H9 (cell line): ENCODE results near the gene UBA1. TPM values are rescaled to one million over a fixed set of nuclear protein-coding genes. Genes with fewer than 3 reads are reported as not detected.

ENCODE experiments used
- DNase-seq: peaks from one replicate; pipeline ENCODE4 v3.0.0-alpha.2; 2017
- H2AFZ ChIP-seq: one replicate; pipeline ENCODE4 v1.6.1; 2013; ENCODE audit warnings: mild to moderate bottlenecking, low read length, control low read depth, moderate library complexity
- H2AK5ac ChIP-seq: 2 replicates; pipeline ENCODE4 v1.6.1; 2013; ENCODE audit warnings: low read length, control low read depth, mixed read lengths; ENCODE audit not compliant: insufficient read length
- H2BK120ac ChIP-seq: one replicate; pipeline ENCODE4 v1.6.1; 2013; ENCODE audit warnings: low read depth, mild to moderate bottlenecking, low read length, control low read depth, inconsistent platforms; ENCODE audit not compliant: poor library complexity, severe bottlenecking
- H2BK12ac ChIP-seq: 2 replicates; pipeline ENCODE4 v1.6.1; 2013; ENCODE audit warnings: low read length, control low read depth, mixed read lengths, low read depth; ENCODE audit not compliant: insufficient read length
- H2BK15ac ChIP-seq: 2 replicates; pipeline ENCODE4 v1.6.1; 2013; ENCODE audit warnings: low read depth, low read length, control low read depth
- H2BK20ac ChIP-seq: one replicate; pipeline ENCODE4 v1.6.1; 2013; ENCODE audit warnings: low read depth, mild to moderate bottlenecking, low read length, control low read depth, inconsistent platforms; ENCODE audit not compliant: poor library complexity, severe bottlenecking
- H2BK5ac ChIP-seq: 2 replicates; pipeline ENCODE4 v1.6.1; 2013; ENCODE audit warnings: low read length, control low read depth, mixed read lengths; ENCODE audit not compliant: insufficient read length
- H3K14ac ChIP-seq: 2 replicates; pipeline ENCODE4 v1.6.1; 2013; ENCODE audit warnings: low read length, control low read depth; ENCODE audit not compliant: insufficient read depth
- H3K18ac ChIP-seq: 2 replicates; pipeline ENCODE4 v1.6.1; 2013; ENCODE audit warnings: low read depth, mild to moderate bottlenecking, mixed read lengths, low read length, control low read depth; ENCODE audit not compliant: insufficient read length
- H3K23ac ChIP-seq: 2 replicates; pipeline ENCODE4 v1.6.1; 2013; ENCODE audit warnings: low read length, control low read depth, mixed read lengths, low read depth; ENCODE audit not compliant: insufficient read length
- H3K23me2 ChIP-seq: 2 replicates; pipeline ENCODE4 v1.6.1; 2013; ENCODE audit warnings: low read depth, mild to moderate bottlenecking, mixed read lengths, low read length, control low read depth; ENCODE audit not compliant: insufficient read length, poor library complexity, severe bottlenecking
- H3K27ac ChIP-seq: 2 replicates; pipeline ENCODE4 v1.5.1; 2013; ENCODE audit warnings: low read length, control low read depth, mixed read lengths, low read depth; ENCODE audit not compliant: insufficient read length
- H3K27me3 ChIP-seq: 2 replicates; pipeline ENCODE4 v1.6.1; 2013; ENCODE audit warnings: low read length, control low read depth, inconsistent platforms; ENCODE audit not compliant: insufficient read depth
- H3K4ac ChIP-seq: 2 replicates; pipeline ENCODE4 v1.6.1; 2013; ENCODE audit warnings: low read depth, mild to moderate bottlenecking, control low read depth, inconsistent platforms, low read length, moderate library complexity
- H3K4me1 ChIP-seq: 2 replicates; pipeline ENCODE4 v1.6.1; 2013; ENCODE audit warnings: low read length, control low read depth, inconsistent platforms; ENCODE audit not compliant: insufficient read depth
- H3K4me2 ChIP-seq: 2 replicates; pipeline ENCODE4 v1.6.1; 2013; ENCODE audit warnings: low read length, control low read depth, mixed read lengths; ENCODE audit not compliant: insufficient read length, insufficient read depth
- H3K56ac ChIP-seq: 2 replicates; pipeline ENCODE4 v1.6.1; 2013; ENCODE audit warnings: low read depth, mild to moderate bottlenecking, mixed read lengths, low read length, control low read depth; ENCODE audit not compliant: insufficient read length
- H3K79me1 ChIP-seq: 2 replicates; pipeline ENCODE4 v1.6.1; 2013; ENCODE audit warnings: low read depth, mild to moderate bottlenecking, moderate library complexity, low read length, control low read depth, inconsistent platforms; ENCODE audit not compliant: insufficient read depth, poor library complexity, severe bottlenecking
- H3K79me2 ChIP-seq: 2 replicates; pipeline ENCODE4 v1.6.1; 2013; ENCODE audit warnings: low read length, control low read depth, inconsistent platforms; ENCODE audit not compliant: insufficient read depth
- H3K9ac ChIP-seq: 2 replicates; pipeline ENCODE4 v1.6.1; 2013; ENCODE audit warnings: low read length, control low read depth, mixed read lengths; ENCODE audit not compliant: insufficient read length; ENCODE audit errors: extremely low read depth
- H3K9me3 ChIP-seq: one replicate; pipeline ENCODE4 v1.6.1; 2013; ENCODE audit warnings: low read depth, low read length, inconsistent platforms; ENCODE audit not compliant: control insufficient read depth
- H3T11ph ChIP-seq: one replicate; pipeline ENCODE4 v1.6.1; 2013; ENCODE audit warnings: mild to moderate bottlenecking, low read length, control low read depth, inconsistent platforms
- H4K20me1 ChIP-seq: one replicate; pipeline ENCODE4 v1.6.1; 2013; ENCODE audit not compliant: control insufficient read depth, insufficient read length, insufficient read depth
- H4K5ac ChIP-seq: 2 replicates; pipeline ENCODE4 v1.6.1; 2013; ENCODE audit warnings: low read depth, mild to moderate bottlenecking, mixed read lengths, low read length, control low read depth; ENCODE audit not compliant: insufficient read length
- H4K8ac ChIP-seq: replicated peaks from 2 replicates; pipeline ENCODE4 v1.6.1; 2013; ENCODE audit warnings: low read length, control low read depth, mixed read lengths, low read depth; ENCODE audit not compliant: insufficient read length
- H4K91ac ChIP-seq: 2 replicates; pipeline ENCODE4 v1.6.1; 2013; ENCODE audit warnings: low read depth, mild to moderate bottlenecking, moderate library complexity, mixed read lengths, low read length, control low read depth; ENCODE audit not compliant: insufficient read length
- H3K27ac Mint-ChIP-seq, 3 experiments: 2 replicates in 2 of 3; 3 replicates in 1 of 3; pipeline ENCODE4 v1.8.0; 2020 to 2021; ENCODE audit warnings: mixed read lengths in 3 of 3, mild to moderate bottlenecking in 1 of 3, moderate library complexity in 1 of 3
- H3K27me3 Mint-ChIP-seq: 2 replicates; pipeline ENCODE4 v1.8.0; 2021; ENCODE audit warnings: low read depth, mild to moderate bottlenecking, moderate library complexity, mixed read lengths
- H3K36me3 Mint-ChIP-seq, 3 experiments: 2 replicates in 2 of 3; 3 replicates in 1 of 3; pipeline ENCODE4 v1.8.0; 2020 to 2021; ENCODE audit warnings: low read depth in 3 of 3, mixed read lengths in 3 of 3; ENCODE audit not compliant: insufficient read depth in 1 of 3
- H3K4me1 Mint-ChIP-seq, 2 experiments: 2 replicates each; pipeline ENCODE4 v1.8.0; 2020; ENCODE audit warnings: mixed read lengths in 2 of 2
- H3K4me3 Mint-ChIP-seq, 2 experiments: 2 replicates in 1 of 2; 3 replicates in 1 of 2; pipeline ENCODE4 v1.8.0; 2020 to 2021; ENCODE audit warnings: mild to moderate bottlenecking in 2 of 2, mixed read lengths in 2 of 2, moderate library complexity in 1 of 2
- H3K9me3 Mint-ChIP-seq, 2 experiments: 2 replicates in 1 of 2; 3 replicates in 1 of 2; pipeline ENCODE4 v1.8.0; 2020; ENCODE audit warnings: mild to moderate bottlenecking in 2 of 2, mixed read lengths in 2 of 2, moderate library complexity in 1 of 2
- CTCF ChIP-seq: fragments of 200-600 bp; sonication (generic); conservative IDR thresholded peaks from 3 replicates; pipeline ENCODE4 v1.8.0; 2021; ENCODE audit warnings: antibody characterized with exemption, mild to moderate bottlenecking
- WGBS: extraction: QIAGEN DNeasy Blood & Tissue Kit; methylation state at CpG from one replicate; pipeline ENCODE4 v1.1.7; 2013; ENCODE audit warnings: missing lambda C conversion rate, low lambda C conversion rate, mixed read lengths; ENCODE audit not compliant: insufficient read length; ENCODE audit errors: extremely low coverage; 5-methylcytosine and 5-hydroxymethylcytosine counted together
- total RNA-seq: library from RNA; stranded (reverse); gene quantifications from 2 replicates; pipeline ENCODE4 v1.2.1, GENCODE V29; 2021

The UBA1 gene
- total RNA-seq, 1 experiment from 2014 or later = 427 TPM

GRCh38 chrX:47180346-47180745, 13.3 kb upstream of the UBA1 start:
- H3K36me3 Mint-ChIP-seq = peaks cover 45 to 84% (median 71%) of the 10 kb centered on the region in 3 experiments
- WGBS = no CpG with 5 or more reads among the region's 8 CpGs
- Histone ChIP-seq H2BK12ac (no peak overlapping the region), H2BK120ac (no peak overlapping the region), H4K5ac (no peak overlapping the region), H3T11ph (no peak overlapping the region), H3K23ac (no peak overlapping the region), H3K4me1 (no peaks in the 10 kb centered on the region), H2BK5ac (no peak overlapping the region), H2AK5ac (no peak overlapping the region), H3K14ac (no peak overlapping the region), H3K4me2 (no peak overlapping the region), H4K20me1 (no peaks in the 10 kb centered on the region), H3K56ac (no peak overlapping the region), H3K4ac (no peak overlapping the region), H4K8ac (no peak overlapping the region), H3K79me2 (no peaks in the 10 kb centered on the region), H3K9ac (no peak overlapping the region), H3K23me2 (no peaks in the 10 kb centered on the region), H2BK20ac (no peak overlapping the region), H3K27me3 (no peaks in the 10 kb centered on the region; the same call in 1 of the 2 replicates), H2AFZ (no peak overlapping the region), H4K91ac (no peak overlapping the region), H3K27ac (no peak overlapping the region), H3K79me1 (no peaks in the 10 kb centered on the region), H2BK15ac (no peak overlapping the region), H3K9me3 (no peaks in the 10 kb centered on the region), H3K18ac (no peak overlapping the region)
- H3K9me3 Mint-ChIP-seq = peaks cover 59 to 75% of the 10 kb centered on the region in 2 experiments
- DNase-seq = no peak
- peak overlapping the region in 1 of 3 experiments; percentile 83; a peak in 1 of 7 replicates for H3K27ac Mint-ChIP-seq
- H3K4me3 Mint-ChIP-seq = no peak overlapping the region
- H3K27me3 Mint-ChIP-seq = no peaks in the 10 kb centered on the region; the same call in 1 of the 2 replicates
- TF ChIP-seq CTCF = no peak
- no peaks in the 10 kb centered on the region for H3K4me1 Mint-ChIP-seq
